NOMO-1 treated with DMSO at 0.1 percent for 48 hours (cell line): ENCODE results near the gene CNTNAP2.

Experiments
- DNase-seq: peaks from one replicate; lab custom pipeline; 2025; ENCODE audit not compliant: unreplicated experiment; lab: John Stamatoyannopoulos, UW

CNTNAP2 gene

DNA sequence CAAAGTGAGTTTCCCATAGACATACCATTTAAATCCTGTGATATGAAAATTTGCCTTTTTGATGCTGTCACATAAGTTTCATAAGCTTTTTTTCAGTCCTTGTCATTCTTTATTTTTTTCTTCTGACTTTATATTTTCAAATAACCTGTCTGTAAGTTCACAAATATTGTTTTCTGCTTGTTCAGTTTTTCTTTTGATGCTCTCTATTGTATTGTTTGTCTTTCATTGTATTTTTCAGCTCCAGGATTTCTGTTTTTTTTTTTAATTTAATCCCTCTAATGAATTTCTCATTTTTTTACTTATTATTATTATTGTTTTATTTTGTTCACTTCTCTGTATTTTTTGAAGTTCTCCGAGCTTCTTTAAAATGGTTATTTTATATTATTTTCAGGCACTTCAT is 623.4 kb downstream of the CNTNAP2 start:
- no peak for DNase-seq

DNA sequence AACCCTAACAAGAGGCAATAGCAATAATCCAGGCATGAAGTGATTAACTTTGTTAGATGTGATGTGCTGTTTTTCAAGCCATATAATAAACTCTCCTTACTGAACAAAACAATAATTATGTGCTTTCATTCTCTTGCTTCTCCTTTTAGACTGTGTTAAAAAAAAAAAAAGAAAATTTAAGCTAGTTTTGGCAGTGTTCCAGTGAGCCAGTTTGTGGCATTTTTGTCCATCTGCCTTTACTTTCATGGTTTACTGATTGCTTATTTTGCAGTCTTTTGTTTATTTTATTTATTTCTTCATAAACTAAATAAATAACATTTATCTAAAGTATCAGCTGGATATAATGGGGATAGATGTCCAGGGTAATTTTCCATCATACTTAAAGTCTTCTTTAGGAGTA is 625.3 kb downstream of the CNTNAP2 start:
- DNase-seq = no peak

DNA sequence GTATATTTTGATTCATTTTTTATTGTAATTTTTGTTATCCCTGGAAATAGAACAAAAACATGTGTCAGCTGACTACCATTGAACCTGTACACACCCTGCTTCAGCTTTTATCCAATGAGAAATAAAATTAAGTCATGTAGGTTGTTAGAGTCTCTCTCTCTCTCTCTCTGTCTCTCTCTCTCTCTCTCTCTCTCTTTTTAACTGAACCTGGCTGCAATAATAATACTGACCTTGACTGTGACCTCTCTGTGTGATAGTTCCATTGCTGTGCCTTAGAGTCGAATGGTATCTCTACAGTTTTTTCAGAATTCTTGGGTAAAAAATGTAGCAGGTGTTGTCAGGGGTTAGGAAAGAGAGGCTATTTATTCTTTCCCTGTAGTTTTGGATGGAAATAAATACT is 637.8 kb downstream of the CNTNAP2 start:
- no peak for DNase-seq

- DNase-seq = no peak
Measured at GRCh38 chr7:146755585-146755984, 639.0 kb downstream of the CNTNAP2 start.

- DNase-seq = no peak
Measured at GRCh38 chr7:146764458-146764857, 647.9 kb downstream of the CNTNAP2 start.

GRCh38 chr7:146768957-146769356 is 652.4 kb downstream of the CNTNAP2 start:
- no peak for DNase-seq

- no peak for DNase-seq
Measured at GRCh38 chr7:146772601-146773000, 656.0 kb downstream of the CNTNAP2 start.

DNA sequence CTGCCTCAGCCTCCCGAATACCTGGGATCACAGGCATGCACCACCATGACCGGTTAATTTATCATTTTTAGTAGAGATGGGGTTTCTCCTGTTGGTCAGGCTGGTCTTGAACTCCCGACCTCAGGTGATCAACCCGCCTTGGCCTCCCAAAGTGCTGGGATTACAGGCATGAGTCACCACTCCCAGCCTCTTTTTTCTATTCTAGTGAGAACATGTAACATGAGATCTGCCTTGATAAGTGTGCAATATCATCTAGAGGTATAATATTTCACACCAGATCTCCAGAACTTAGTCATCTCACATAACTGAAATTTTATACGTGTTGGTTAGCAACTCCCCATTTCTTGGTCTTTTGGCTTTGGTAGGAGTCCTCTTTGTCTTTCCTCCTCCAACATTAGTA is 656.9 kb downstream of the CNTNAP2 start:
- DNase-seq = no peak

- no peak for DNase-seq
Measured at GRCh38 chr7:146781352-146782116, 664.9 kb downstream of the CNTNAP2 start.

GRCh38 chr7:146787266-146787665 is 670.7 kb downstream of the CNTNAP2 start:
- no peak for DNase-seq

DNA sequence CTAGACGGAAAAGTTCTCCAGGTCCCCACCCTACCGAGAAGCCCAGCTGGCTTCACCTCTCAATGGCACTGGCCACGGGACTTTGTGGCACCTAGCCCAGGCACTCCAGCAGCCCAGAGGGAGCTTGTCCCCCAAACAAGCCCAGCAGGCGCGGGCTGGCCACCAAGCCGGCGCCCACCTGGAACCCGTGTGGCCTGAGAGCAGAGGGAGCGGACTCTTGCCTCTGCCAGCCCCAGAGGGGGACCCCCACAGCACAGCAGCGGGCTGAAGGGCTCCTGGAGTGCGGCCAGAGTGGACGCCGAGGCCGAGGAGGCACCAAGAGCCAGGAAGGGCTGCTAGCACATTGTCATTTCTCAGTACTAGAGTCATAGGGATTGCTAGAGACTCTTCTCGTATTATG is 671.4 kb downstream of the CNTNAP2 start:
- DNase-seq = no peak

- DNase-seq = no peak
Measured at GRCh38 chr7:146791344-146792285, 675.0 kb downstream of the CNTNAP2 start.

DNA sequence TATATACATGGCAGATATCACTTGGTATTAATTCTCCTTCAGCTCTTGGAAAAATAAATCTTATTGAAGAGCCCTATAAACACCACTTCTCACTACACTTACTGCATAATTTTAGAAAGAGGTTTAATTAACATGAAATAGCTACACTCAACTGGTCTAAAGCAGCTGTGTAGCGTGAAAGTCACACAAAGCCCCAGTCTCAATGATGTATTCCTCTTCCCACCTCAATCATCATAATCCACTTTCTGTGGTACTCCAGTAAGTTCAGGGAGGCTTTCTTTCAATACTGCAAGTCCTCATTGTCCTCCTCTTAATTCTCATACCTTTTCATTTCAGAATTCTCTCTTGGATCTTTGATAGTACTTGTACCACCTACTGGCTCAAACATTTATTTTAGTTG is 688.0 kb downstream of the CNTNAP2 start:
- DNase-seq = no peak

DNA sequence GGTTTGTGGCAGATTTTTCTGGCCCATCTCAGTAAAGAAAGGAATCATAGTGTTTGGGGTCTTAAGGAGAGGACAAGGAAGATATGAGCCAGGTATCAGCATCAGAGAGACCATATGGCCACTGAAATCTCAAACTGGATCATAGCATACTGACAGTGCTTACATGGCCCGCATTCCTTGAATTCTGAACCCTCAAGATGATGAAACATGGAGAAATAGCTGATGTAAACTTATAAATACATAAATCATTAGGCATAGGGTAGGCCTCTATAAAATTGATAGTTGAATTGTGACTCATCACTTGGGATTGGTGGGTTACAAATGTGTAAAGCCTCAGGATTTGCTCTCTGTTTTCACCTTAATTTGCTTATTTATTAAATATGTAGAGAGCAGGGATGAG is 688.5 kb downstream of the CNTNAP2 start:
- DNase-seq = no peak

- DNase-seq = no peak
Measured at GRCh38 chr7:146826329-146826728, 709.7 kb downstream of the CNTNAP2 start.

DNA sequence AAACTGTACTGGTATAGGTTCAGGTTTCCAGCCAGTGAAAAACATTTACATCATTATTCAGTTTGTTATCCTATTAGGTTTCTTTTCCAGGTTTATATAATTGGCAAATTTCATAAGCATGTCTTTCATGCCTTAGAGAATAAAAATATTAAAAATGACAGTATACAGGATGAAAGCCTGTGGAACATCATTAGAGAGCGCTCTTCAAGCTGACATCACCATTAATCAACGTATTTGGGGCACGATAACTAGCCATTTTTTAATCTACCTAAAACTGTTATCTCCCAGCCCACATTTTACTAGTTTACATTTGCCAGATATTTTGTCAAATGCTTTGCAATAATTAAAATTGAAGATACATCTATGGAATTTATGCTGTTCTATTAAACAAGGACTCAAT is 714.1 kb downstream of the CNTNAP2 start:
- DNase-seq = no peak

DNA sequence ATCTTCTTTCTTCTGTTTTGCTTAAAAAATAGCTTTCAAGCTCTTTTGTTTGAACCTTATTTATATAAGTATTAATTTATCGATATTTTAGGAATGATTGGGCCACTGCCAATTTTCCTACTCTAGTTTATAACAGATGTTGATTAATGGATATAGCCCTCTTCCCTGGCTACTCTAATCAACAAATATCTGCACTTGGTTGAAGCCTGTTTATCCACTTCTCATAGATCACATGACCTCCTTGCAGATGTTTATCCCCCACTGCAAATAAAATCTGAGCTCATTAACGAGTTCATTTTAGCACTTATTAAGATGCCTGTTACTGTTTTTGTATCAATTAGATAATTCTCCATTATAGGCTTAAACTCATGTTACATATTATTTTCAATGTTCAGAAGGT is 715.3 kb downstream of the CNTNAP2 start:
- DNase-seq = no peak

DNA sequence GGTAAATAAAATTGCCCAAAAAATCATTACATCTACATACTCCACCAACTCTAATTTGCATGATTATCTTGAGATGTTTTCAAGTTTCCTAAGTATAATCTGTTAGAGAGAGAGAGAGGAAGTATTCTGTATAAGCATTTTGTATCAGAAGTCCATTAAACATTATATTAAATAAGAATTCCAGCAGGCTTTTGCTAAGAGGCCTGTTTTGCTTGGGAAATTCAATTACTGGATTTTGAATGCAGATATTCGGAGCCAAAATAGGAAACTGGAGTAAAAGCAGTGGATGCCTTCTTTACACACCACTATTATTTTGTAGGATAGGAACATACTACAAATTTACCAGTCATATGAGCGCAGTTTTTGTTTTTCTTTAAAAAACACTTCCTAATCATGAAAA is 727.8 kb downstream of the CNTNAP2 start:
- DNase-seq = no peak

- DNase-seq = no peak
Measured at GRCh38 chr7:146858690-146859089, 742.1 kb downstream of the CNTNAP2 start.

GRCh38 chr7:146861701-146862100 is 745.1 kb downstream of the CNTNAP2 start:
- DNase-seq = no peak

- DNase-seq = no peak
Measured at GRCh38 chr7:146862415-146862814, 745.8 kb downstream of the CNTNAP2 start.

DNA sequence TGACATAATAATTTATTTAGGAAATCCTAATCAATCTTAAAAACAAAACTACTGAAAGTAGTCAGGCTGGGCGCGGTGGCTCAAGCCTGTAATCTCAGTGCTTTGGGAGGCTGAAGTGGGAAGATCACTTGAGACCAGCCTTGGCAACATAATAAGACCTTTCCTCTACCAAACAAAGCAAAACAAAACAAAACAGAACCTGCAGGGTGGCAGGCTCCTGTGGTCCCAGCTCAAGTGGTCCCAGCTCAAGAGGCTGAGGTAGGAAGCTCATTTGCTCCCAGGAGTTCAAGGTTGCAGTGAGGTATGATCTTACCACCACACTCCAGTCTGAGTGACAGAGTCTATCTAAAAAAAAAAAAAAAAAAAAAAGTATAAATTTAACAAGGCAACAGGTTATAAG is 748.0 kb downstream of the CNTNAP2 start:
- DNase-seq = no peak
